ENCODE data around the gene MICU2.

- no peak for TF ChIP-seq CTCF (IDR thresholded peaks at IDR 0.05; ENCODE audit: extremely low read depth in 1 of 2, insufficient read depth in 1 of 2, low read depth in 1 of 2, low read length in 2 of 2)
- no peak for TF ChIP-seq POLR2AphosphoS5 (IDR thresholded peaks at IDR 0.05; ENCODE audit: insufficient read depth, low read depth, low read length)
- no peak for TF ChIP-seq JUN (IDR thresholded peaks at IDR 0.05; ENCODE audit: borderline replicate concordance, insufficient read depth, insufficient read length, low read depth)
Measured at GRCh38 chr13:21596722-21597121, 7.2 kb downstream of the MICU2 start.

Measured in endothelial cell of umbilical vein (primary cell).